ENCODE data around the gene NRXN3. TPM values are rescaled to one million over a fixed set of nuclear protein-coding genes. Genes with fewer than 3 reads are reported as not detected.

NRXN3 gene
- total RNA-seq, 1 experiment from 2014 or later, result not detected

- no TSS peak for BruUV-seq (replicated peaks)
- Histone ChIP-seq H4K20me1 (ENCODE audit: insufficient read depth) (no peaks in the 10 kb centered on the region), H3K4me3 (no peak overlapping the region), H3K79me2 (ENCODE audit: low read depth) (no peaks in the 10 kb centered on the region), H3K9me3 (ENCODE audit: insufficient read depth, low read depth) (no peaks in the 10 kb centered on the region), H3K27ac (no peak overlapping the region), H3K4me2 (no peak overlapping the region), H3K4me1 (replicated peaks; ENCODE audit: insufficient read depth) (no peaks in the 10 kb centered on the region), H3F3A (ENCODE audit: insufficient read depth, low read depth) (no peaks in the 10 kb centered on the region), H3K36me3 (ENCODE audit: low read depth) (no peaks in the 10 kb centered on the region), H3K9me2 (ENCODE audit: insufficient read depth) (no peaks in the 10 kb centered on the region), H3K27me3 (ENCODE audit: insufficient read depth, low read depth) (peaks cover 14% of the 10 kb centered on the region), H2AFZ (no peak overlapping the region)
- ChIA-PET POLR2A (ENCODE audit: unreplicated experiment) (no interaction called here), CTCF (no interaction called here)
- TF ChIP-seq CTCF (conservative IDR thresholded peaks at IDR 0.05), result no peak
- TF ChIP-seq EZH2 (IDR thresholded peaks at IDR 0.05; ENCODE audit: low read depth), result no peak
- intact Hi-C loops (cut with micrococcal nuclease; ENCODE audit: unreplicated experiment), result no loop called here
- DNase-seq, result no peak
These were observed 1427.4 kb downstream of the NRXN3 start for GRCh38 chr14:79597566-79597965.

- Histone ChIP-seq H2AFZ (no peak overlapping the region), H3K27ac (no peak overlapping the region), H3K79me2 (ENCODE audit: low read depth) (no peaks in the 10 kb centered on the region), H4K20me1 (ENCODE audit: insufficient read depth) (no peaks in the 10 kb centered on the region), H3F3A (ENCODE audit: insufficient read depth, low read depth) (no peaks in the 10 kb centered on the region), H3K9me2 (ENCODE audit: insufficient read depth) (no peaks in the 10 kb centered on the region), H3K9me3 (ENCODE audit: insufficient read depth, low read depth) (no peaks in the 10 kb centered on the region), H3K27me3 (ENCODE audit: insufficient read depth, low read depth) (peaks cover 14% of the 10 kb centered on the region), H3K4me2 (no peak overlapping the region), H3K36me3 (ENCODE audit: low read depth) (no peaks in the 10 kb centered on the region), H3K4me1 (replicated peaks; ENCODE audit: insufficient read depth) (no peaks in the 10 kb centered on the region), H3K4me3 (no peak overlapping the region)
- BruUV-seq (replicated peaks), result no TSS peak
- intact Hi-C loops (cut with micrococcal nuclease; ENCODE audit: unreplicated experiment), result no loop called here
- TF ChIP-seq EZH2 (IDR thresholded peaks at IDR 0.05; ENCODE audit: low read depth) (no peak), CTCF (conservative IDR thresholded peaks at IDR 0.05) (no peak)
- ChIA-PET CTCF (no interaction called here), POLR2A (ENCODE audit: unreplicated experiment) (no interaction called here)
- no peak for DNase-seq
These were observed 1428.2 kb downstream of the NRXN3 start for GRCh38 chr14:79598339-79598738.

- no peak for TF ChIP-seq EZH2 (IDR thresholded peaks at IDR 0.05; ENCODE audit: low read depth)
- TF ChIP-seq CTCF (conservative IDR thresholded peaks at IDR 0.05), result no peak
- no peaks in the 10 kb centered on the region for H3K79me2 ChIP-seq (ENCODE audit: low read depth)
- no peaks in the 10 kb centered on the region for H3F3A ChIP-seq (ENCODE audit: insufficient read depth, low read depth)
- ChIA-PET POLR2A (ENCODE audit: unreplicated experiment) (no interaction called here), CTCF (no interaction called here)
- H2AFZ ChIP-seq, result no peak overlapping the region
- no peaks in the 10 kb centered on the region for H3K4me1 ChIP-seq (replicated peaks; ENCODE audit: insufficient read depth)
- DNase-seq, result no peak
- no peaks in the 10 kb centered on the region for H3K9me3 ChIP-seq (ENCODE audit: insufficient read depth, low read depth)
- BruUV-seq (replicated peaks), result no TSS peak
- H3K36me3 ChIP-seq (ENCODE audit: low read depth), result no peaks in the 10 kb centered on the region
- H4K20me1 ChIP-seq (ENCODE audit: insufficient read depth), result no peaks in the 10 kb centered on the region
- H3K4me3 ChIP-seq, result no peak overlapping the region
- no peak overlapping the region for H3K27ac ChIP-seq
- no peak overlapping the region for H3K4me2 ChIP-seq
- peaks cover 14% of the 10 kb centered on the region for H3K27me3 ChIP-seq (ENCODE audit: insufficient read depth, low read depth)
- no peaks in the 10 kb centered on the region for H3K9me2 ChIP-seq (ENCODE audit: insufficient read depth)
- intact Hi-C loops (cut with micrococcal nuclease; ENCODE audit: unreplicated experiment), result no loop called here
These were observed 1429.1 kb downstream of the NRXN3 start for GRCh38 chr14:79599239-79599638.

All from PC-9 (cell line).